Pulmonary artery endothelial cell (primary cell): ENCODE data around the gene AMPH. TPM values are rescaled to one million over a fixed set of nuclear protein-coding genes. Genes with fewer than 3 reads are reported as not detected.

ENCODE experiments used
- DNase-seq: peaks from one replicate; pipeline ENCODE4 v3.0.0-alpha.2; 2011; ENCODE audit warnings: low read depth, low spot score
- total RNA-seq: library from RNA; depleted of rRNA; stranded (reverse); fragments of >200 nt; gene quantifications from 2 replicates; pipeline ENCODE4 v1.2.3, GENCODE V29; 2014

Gene AMPH
- total RNA-seq, 1 donor from 2014 or later, result 0.07 TPM

- no peak for DNase-seq
Measured at GRCh38 chr7:38463277-38464225, 167.6 kb downstream of the AMPH start.

- no peak for DNase-seq
Measured at GRCh38 chr7:38462819-38463218, 168.4 kb downstream of the AMPH start.

- DNase-seq, result no peak
Measured at GRCh38 chr7:38461887-38462286, 169.3 kb downstream of the AMPH start.

GRCh38 chr7:38453826-38454225 is 177.3 kb downstream of the AMPH start:
- no peak for DNase-seq

- DNase-seq, result no peak
Measured at GRCh38 chr7:38453168-38453567, 178.0 kb downstream of the AMPH start.

DNA sequence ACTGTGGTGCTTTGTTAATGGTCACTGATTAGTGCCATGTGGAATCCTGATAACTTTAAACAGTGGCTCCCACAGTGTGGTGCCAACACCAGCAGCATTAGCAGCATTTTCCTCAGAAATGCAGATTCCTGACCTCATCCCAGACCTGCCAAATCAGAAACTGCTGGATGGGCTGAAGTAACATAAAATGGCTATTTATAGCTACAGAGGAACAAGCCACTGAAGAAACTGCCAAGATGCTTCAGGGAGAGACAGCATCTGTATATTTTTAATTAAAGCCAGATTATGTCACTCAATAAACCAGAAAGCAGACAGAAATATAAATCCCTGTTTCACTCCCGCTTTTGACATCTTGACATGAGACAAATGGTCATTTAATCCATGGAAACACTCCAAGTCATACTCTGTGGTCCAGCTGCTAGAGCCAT is 178.5 kb downstream of the AMPH start:
- no peak for DNase-seq

DNA sequence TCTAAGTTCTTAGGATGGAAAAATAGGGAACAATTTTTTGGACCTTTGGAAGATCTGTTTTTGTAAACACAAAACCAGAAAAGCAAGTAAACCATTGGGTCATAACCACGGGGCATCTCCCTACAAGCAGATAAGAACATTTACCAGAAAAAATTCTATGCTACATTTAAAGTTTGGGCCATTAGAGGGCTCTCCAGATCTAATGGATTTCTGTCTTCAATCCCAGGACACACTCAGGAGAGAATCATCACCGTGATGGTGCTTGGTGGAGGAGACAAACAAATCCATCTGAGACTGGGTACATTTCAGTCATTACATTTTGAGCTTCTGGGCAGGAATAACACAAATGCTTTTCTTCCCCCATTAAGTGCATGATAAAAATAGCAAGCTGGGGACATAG is 179.3 kb downstream of the AMPH start:
- DNase-seq, result no peak

- no peak for DNase-seq
Measured at GRCh38 chr7:38448584-38449234, 182.5 kb downstream of the AMPH start.

- no peak for DNase-seq
Measured at GRCh38 chr7:38448054-38448453, 183.1 kb downstream of the AMPH start.

DNA sequence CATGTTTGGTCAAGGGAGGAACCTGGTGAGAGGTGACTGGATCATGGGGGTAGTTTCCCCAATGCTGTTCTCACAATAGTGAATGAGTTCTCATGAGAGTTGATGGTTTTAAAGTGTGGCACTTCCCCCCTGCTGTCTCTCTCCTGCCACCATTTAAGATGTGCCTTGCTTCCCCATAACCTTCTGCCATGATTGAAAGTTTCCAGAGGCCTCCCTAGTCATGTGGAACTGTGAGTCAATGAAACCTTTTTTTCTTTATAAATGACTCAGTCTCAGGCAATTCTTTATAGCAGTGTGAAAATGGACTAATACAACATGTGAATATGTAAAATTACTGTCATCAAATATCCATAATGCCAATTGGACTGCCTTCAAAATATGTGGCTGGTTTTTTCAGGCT is 192.2 kb downstream of the AMPH start:
- no peak for DNase-seq

- DNase-seq, result no peak
Measured at GRCh38 chr7:38432671-38433070, 198.5 kb downstream of the AMPH start.

DNA sequence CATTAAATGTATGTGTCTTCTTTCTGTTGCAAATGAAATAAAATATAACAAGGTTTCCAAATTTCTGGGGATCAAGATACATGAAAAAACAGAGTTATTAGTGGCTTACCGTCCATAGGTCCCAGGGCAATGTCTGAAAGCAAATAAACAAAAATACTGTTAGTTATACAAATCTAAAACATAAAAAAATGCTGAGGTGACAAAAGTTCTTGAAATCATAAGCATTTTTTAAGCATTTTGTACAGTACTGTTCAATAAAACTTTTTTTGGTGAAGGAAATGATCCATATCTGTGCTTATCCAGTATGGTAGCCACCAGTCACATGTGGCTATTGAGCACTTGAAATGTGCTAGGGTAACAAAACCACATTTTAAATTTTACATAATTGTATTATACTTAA is 199.1 kb downstream of the AMPH start:
- no peak for DNase-seq

- no peak for DNase-seq
Measured at GRCh38 chr7:38429057-38429456, 202.1 kb downstream of the AMPH start.

GRCh38 chr7:38428041-38428440 is 203.1 kb downstream of the AMPH start:
- DNase-seq, result no peak

DNA sequence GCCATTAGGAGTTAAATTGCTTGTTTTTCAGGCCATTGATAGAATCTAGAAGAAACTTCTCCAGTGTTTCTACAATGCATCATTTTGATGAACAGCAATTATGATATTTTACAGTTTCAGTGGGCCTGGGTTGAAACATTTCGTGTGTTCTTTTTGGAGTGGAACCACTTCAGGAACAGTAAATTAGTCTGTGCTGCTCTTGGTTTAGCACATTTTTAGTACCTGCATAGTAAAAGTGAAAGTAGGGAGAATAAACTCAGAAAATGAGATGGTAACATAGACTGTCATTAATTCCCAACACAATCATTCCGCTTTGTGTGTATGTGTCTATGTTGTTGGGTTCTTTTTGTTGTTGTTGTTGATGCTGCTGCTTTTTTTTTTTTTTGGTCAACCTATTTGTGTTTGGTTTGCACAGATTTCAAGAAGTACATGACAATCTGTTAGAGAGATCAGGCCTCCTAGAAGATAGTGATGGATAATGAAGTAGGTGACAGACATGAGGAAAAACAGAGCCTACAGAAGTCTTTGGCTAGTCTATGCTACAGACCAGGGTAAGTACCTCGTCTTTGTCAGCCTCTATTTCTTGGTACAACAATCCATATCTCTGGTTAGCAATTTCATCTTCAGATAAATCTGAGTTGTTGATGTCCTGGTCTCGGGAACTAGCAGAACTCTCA is 203.8 kb downstream of the AMPH start:
- DNase-seq, result no peak

GRCh38 chr7:38425509-38425908 is 205.7 kb downstream of the AMPH start:
- DNase-seq, result no peak

- no peak for DNase-seq
Measured at GRCh38 chr7:38424750-38425463, 206.3 kb downstream of the AMPH start.

DNA sequence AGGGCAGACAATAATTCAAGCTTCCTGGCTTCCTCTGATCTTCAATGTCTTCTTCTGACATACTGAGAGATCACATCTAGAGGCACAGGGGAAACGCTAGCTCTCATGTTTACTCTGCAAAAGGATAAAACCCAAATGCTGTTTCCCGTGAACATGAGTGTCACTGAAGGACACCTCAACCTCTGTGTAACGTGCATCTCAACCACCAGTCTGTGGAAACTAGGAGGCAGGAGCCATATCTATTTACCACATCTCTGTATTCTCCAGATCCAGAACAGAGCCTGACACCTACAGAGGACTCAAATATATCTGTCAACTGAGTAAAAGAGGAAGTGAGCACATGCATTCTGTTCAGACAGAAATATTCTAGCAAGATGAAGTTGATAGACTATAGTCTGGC is 217.4 kb downstream of the AMPH start:
- DNase-seq, result no peak

DNA sequence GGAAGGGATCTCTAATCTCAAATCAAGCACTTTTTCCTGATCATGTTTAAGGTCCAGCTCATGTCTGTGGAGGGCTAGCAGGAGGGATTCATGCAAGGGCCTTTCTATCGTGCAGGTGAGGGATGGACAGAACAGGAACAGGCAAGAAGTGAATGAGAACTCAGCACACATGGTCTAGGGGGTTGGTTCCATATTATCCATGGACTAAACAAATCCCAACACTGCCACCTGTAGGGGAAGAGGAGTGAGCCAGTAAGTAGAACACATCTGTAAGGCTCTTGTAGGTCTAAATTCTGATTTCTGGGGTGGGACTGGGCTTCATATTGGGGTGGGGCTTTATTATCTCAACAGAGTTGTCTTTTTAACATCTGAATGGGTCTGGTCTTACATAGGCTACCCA is 219.8 kb downstream of the AMPH start:
- DNase-seq, result no peak

DNA sequence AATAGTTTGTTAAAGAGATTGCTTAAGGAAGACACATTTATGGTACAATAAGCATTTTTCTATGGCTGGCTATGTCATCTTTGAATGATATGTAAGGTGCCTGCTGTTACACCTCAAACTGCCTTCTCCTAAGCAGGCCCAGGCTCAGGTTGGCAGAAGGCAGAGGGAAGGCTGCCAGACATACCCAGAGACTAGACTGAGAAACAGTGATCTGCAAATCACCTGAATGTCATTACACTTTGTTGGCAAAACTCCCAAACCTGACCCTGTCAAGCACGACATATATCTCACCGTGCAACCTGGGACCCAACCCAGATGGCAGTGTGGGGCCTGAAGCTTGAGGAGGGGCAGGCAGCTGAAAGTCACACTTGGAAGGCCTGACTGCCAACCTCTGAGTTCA is 221.1 kb downstream of the AMPH start:
- DNase-seq, result no peak

- DNase-seq, result no peak
Measured at GRCh38 chr7:38409531-38409930, 221.6 kb downstream of the AMPH start.
